ENCODE results near the gene DDTL.
"Not testable (repeated sequence)": the region's sequence is repeated elsewhere in the genome, so short reads cannot be mapped to it uniquely, and the experiment has no call there.

DDTL gene

DNA sequence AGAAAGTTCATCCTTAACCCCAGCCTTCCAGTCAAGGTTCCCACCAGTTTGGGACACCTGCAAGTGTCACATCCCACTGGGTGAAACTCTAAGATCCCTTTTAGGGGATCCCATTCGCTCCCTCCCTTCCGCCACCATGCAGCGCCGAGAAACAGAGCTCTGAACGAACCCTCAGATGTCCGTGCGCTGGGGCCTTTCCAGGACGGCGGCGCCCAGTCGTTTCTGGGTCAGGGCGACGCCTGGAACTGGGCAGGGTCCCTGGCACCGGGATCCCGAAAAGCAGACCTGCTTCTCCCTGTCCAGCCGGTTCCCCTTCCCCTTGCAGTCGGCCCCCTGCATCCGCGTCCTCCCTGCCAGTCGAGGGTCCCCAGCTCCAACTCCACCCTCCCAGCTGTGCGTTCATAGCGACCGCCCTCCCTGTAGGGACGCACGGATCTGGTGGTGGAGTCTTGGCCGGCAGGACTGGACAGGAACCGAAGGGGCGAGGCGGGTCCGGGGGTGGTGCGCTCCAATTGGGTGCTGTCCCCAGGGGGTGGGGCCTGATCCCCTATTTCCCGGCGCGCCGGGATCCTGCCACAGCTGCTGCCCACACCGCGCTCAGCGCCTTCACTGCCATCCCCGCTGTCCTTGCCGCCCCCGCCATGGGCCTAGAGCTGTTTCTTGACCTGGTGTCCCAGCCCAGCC is 13.0 kb downstream of the DDTL start, which contains the start of gene GSTT2:
Gene GSTT2 (plus strand): TSS at position 578 of the 684 bp plus-strand sequence.
- H3K9me3 Mint-ChIP-seq; H3K27me3 Mint-ChIP-seq (ENCODE audit: low read depth); H3K4me3 Mint-ChIP-seq; H3K4me1 Mint-ChIP-seq; H3K36me3 Mint-ChIP-seq (ENCODE audit: low read depth); H3K27ac Mint-ChIP-seq: not testable (repeated sequence)

GRCh38 chr22:23980567-23980966 is 13.9 kb downstream of the DDTL start:
- H3K9me3 Mint-ChIP-seq; H3K27ac Mint-ChIP-seq; H3K36me3 Mint-ChIP-seq (ENCODE audit: low read depth); H3K4me1 Mint-ChIP-seq; H3K27me3 Mint-ChIP-seq (ENCODE audit: low read depth); H3K4me3 Mint-ChIP-seq: not testable (repeated sequence)

- H3K4me1 Mint-ChIP-seq, result no peaks in the 10 kb centered on the region
- no peak overlapping the region for H3K27ac Mint-ChIP-seq
- no peaks in the 10 kb centered on the region for H3K27me3 Mint-ChIP-seq (ENCODE audit: low read depth)
- no peaks in the 10 kb centered on the region for H3K9me3 Mint-ChIP-seq
- no peaks in the 10 kb centered on the region for H3K36me3 Mint-ChIP-seq (ENCODE audit: low read depth)
- no peak for TF ChIP-seq CTCF (IDR thresholded peaks at IDR 0.05; ENCODE audit: unreplicated experiment in 3 of 3)
- no peak overlapping the region for H3K4me3 Mint-ChIP-seq
These were observed 17.7 kb downstream of the DDTL start for GRCh38 chr22:23984430-23984829.

GRCh38 chr22:23986089-23986488 is 19.4 kb downstream of the DDTL start:
- not testable (repeated sequence) for H3K27me3 Mint-ChIP-seq (ENCODE audit: low read depth); H3K9me3 Mint-ChIP-seq; H3K36me3 Mint-ChIP-seq (ENCODE audit: low read depth); H3K27ac Mint-ChIP-seq; H3K4me3 Mint-ChIP-seq; H3K4me1 Mint-ChIP-seq

DNA sequence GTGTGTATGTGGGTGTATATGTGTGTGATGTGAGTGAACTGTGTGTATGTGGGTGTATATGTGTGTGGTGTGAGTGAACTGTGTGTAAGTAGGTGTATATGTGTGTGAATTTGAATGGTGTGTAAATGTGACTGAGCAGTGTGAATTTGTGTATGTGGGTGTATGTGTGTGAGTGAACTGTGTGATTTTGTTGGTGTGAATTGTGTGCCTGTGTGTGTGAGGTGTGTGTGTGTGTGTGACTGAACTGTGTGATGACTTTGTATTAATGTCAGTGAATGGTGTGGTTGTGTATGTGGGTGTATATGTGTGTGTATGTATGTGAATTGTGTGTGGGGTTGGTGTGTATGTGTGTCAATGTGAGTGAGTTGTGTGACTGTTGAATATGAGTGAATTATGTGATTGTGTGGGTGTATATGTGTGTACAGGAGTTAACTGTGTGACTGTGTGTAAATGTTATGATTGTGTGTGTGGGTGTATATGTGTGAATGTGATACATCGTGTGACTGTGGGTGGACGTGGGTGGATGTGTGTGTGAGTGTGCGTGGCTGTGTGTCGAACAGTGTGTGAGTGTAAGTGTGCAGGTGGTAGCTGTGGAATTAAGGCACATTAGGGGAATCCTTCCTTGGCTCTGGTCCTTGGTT is 20.0 kb downstream of the DDTL start:
- not testable (repeated sequence) for H3K4me3 Mint-ChIP-seq; H3K27me3 Mint-ChIP-seq (ENCODE audit: low read depth); H3K27ac Mint-ChIP-seq; H3K9me3 Mint-ChIP-seq; H3K4me1 Mint-ChIP-seq; H3K36me3 Mint-ChIP-seq (ENCODE audit: low read depth)

DNA sequence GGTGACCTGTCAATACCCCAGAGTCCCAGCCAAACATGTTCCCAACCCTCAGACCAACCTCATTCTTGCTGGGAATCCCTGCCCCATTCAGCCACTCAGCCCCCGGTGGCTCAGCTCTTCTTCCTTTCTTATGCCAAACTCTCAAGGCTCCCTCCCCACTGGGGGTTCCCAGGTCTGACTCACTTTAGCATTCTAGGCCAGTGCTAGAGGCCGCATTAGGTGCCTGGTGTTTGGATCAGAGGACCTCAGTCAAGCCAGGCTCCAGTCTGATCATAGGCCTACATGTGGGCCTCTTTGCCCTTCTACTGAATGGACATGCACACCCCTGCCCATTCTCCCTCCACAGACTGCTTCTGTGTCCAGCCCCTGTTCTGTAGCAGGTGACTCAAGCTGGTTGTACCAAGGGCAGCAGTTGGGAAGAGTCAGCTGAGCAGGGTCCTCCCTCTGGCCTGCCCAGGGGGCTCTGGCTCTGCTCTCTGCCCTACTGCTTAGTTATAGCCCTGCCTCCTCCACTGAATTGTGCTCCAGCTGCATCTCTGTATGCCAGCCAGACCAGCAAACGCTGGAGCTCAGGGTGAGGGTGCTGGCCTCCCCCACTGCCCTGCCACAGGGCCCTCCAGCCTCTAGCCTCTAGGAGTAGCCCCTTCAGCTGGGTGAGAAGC is 23.0 kb downstream of the DDTL start:
- H3K4me3 Mint-ChIP-seq; H3K27ac Mint-ChIP-seq; H3K27me3 Mint-ChIP-seq (ENCODE audit: low read depth); H3K4me1 Mint-ChIP-seq; H3K36me3 Mint-ChIP-seq (ENCODE audit: low read depth); H3K9me3 Mint-ChIP-seq: not testable (repeated sequence)

DNA sequence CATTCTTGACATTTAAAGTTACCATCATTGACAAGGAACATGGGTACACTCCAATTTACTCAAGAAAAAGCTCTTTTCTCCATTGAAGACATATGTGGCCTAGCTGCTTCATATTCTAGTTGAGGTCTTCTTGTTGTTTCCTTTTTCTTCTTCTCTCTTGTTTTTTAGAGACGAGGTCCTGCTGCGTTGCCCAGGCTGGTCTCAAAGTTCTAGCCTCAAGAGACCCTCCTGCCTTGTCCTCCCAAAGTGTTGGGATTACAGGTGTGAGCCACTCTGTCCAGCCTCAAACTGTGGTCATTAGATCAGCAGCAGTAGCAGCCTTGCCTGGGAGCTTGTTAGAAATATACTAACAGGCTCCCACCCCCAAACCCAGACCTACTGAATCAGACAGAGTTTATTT is 26.4 kb downstream of the DDTL start:
- not testable (repeated sequence) for H3K9me3 Mint-ChIP-seq; H3K4me3 Mint-ChIP-seq; H3K27ac Mint-ChIP-seq; H3K4me1 Mint-ChIP-seq; H3K27me3 Mint-ChIP-seq (ENCODE audit: low read depth); H3K36me3 Mint-ChIP-seq (ENCODE audit: low read depth)

- H3K27me3 Mint-ChIP-seq (ENCODE audit: low read depth); H3K27ac Mint-ChIP-seq; H3K9me3 Mint-ChIP-seq; H3K36me3 Mint-ChIP-seq (ENCODE audit: low read depth); H3K4me3 Mint-ChIP-seq; H3K4me1 Mint-ChIP-seq: not testable (repeated sequence)
These were observed 27.0 kb downstream of the DDTL start for GRCh38 chr22:23993581-23994177.

DNA sequence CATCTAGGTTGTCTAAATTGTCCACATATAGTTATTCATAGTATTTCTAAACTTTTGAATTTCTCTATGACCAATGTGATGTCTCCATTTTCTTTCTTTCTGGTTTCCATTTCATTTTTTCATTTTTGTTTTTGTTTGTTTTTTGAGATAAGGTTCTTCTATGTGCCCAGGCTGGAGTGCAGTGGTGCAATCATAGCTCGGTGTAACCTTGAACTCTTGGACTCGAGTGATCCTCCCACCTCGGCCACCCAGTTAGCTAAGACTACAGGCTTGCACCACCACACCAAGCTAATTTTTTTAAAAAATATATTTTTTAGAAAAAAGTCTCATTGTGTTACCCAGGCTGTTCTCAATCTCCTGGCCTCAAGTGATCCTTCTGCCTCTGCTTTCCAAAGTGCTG is 30.4 kb downstream of the DDTL start:
- Mint-ChIP-seq H3K4me3 (no peak overlapping the region), H3K9me3 (no peaks in the 10 kb centered on the region), H3K27ac (no peak overlapping the region), H3K4me1 (no peaks in the 10 kb centered on the region), H3K36me3 (ENCODE audit: low read depth) (no peaks in the 10 kb centered on the region), H3K27me3 (ENCODE audit: low read depth) (peaks cover 6% of the 10 kb centered on the region)
- no peak for TF ChIP-seq CTCF (IDR thresholded peaks at IDR 0.05; ENCODE audit: unreplicated experiment in 3 of 3)

GRCh38 chr22:23999779-24000178 is 33.1 kb downstream of the DDTL start:
- not testable (repeated sequence) for H3K36me3 Mint-ChIP-seq (ENCODE audit: low read depth); H3K27ac Mint-ChIP-seq; H3K4me1 Mint-ChIP-seq; H3K4me3 Mint-ChIP-seq; H3K9me3 Mint-ChIP-seq
- peaks cover 10% of the 10 kb centered on the region for H3K27me3 Mint-ChIP-seq (ENCODE audit: low read depth)
